Uterus (tissue), 2 donors: ENCODE measurements around the gene TSSK6.

ENCODE experiments used
- POLR2A ChIP-seq, 2 donors: fragments of 450-650 bp; IDR thresholded peaks; one replicate each; pipeline ENCODE4 v1.6.1; 2016; ENCODE audit warnings: antibody characterized with exemption in 2 of 2, mild to moderate bottlenecking in 1 of 2, moderate library complexity in 1 of 2
- TF ChIP-seq, protein P1 (sequence below), 4 experiments: fragments of 200-600 bp in 2 of 4; fragments of 450-650 bp in 2 of 4; sonication (generic) in 2 of 4; IDR thresholded peaks; one replicate each; pipeline ENCODE4 v1.5.1; 2016 to 2019; ENCODE audit warnings: antibody characterized with exemption in 4 of 4, mild to moderate bottlenecking in 2 of 4, moderate library complexity in 1 of 4

DNA sequence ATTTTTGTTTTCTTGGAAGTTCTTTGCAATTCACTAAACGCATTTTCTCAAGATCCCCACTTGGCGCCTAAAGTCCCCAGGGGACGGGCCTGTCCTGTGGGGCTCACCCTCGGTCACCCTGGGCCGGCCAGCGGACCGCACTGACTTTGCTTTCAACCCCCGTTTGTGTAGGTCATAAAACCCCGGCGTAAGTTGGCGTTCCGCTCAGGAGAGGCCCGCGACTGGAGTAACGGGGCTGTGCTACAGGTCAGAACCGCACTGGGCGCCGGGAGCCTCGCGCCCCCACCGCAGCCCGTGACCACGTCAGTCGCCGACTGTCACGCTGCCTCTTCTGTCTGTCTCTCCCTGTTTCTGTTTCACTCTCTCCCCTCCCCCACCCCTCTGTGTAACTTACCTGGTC lies 13.6 kb downstream of the TSSK6 start:
- TF ChIP-seq, protein P1, sequence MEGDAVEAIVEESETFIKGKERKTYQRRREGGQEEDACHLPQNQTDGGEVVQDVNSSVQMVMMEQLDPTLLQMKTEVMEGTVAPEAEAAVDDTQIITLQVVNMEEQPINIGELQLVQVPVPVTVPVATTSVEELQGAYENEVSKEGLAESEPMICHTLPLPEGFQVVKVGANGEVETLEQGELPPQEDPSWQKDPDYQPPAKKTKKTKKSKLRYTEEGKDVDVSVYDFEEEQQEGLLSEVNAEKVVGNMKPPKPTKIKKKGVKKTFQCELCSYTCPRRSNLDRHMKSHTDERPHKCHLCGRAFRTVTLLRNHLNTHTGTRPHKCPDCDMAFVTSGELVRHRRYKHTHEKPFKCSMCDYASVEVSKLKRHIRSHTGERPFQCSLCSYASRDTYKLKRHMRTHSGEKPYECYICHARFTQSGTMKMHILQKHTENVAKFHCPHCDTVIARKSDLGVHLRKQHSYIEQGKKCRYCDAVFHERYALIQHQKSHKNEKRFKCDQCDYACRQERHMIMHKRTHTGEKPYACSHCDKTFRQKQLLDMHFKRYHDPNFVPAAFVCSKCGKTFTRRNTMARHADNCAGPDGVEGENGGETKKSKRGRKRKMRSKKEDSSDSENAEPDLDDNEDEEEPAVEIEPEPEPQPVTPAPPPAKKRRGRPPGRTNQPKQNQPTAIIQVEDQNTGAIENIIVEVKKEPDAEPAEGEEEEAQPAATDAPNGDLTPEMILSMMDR (IDR thresholded peaks at IDR 0.05): no peak
- no peak for TF ChIP-seq POLR2A (IDR thresholded peaks at IDR 0.05)
